ENCODE results near the gene CNOT6L.

Gene CNOT6L

GRCh38 chr4:77713884-77714283, 105.3 kb downstream of the CNOT6L start:
- FAIRE-seq = no peak
- no peak for DNase-seq (ENCODE audit: low spot score)

GRCh38 chr4:77712675-77713074, 106.5 kb downstream of the CNOT6L start:
- FAIRE-seq (no peak), DNase-seq (ENCODE audit: low spot score) (no peak)

- FAIRE-seq (no peak), DNase-seq (ENCODE audit: low spot score) (no peak)
Observed at GRCh38 chr4:77711469-77711868, 107.7 kb downstream of the CNOT6L start.

GRCh38 chr4:77710684-77711083, 108.5 kb downstream of the CNOT6L start:
- FAIRE-seq (no peak), DNase-seq (ENCODE audit: low spot score) (no peak)

- FAIRE-seq = no peak
- DNase-seq (ENCODE audit: low spot score) = no peak
Observed at GRCh38 chr4:77710059-77710458, 109.1 kb downstream of the CNOT6L start.

DNA sequence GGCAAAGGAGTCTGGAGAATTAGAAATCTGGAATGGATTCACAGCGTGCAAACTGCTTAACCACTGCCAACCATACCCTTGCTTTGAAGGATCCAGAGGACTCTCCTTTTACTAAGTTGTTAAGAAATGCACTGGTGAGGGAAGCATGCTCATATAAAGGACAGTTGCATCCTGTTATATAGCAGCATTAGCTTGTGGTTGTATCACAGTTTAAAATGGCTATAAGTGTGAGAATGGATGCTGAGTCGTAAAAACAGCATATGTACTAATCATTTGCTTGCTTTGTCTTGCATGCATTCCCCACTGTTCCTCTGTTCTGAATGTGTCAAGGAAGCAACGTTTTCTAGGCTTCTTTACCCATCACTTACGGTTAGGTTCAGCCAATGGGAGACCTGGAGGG, 112.5 kb downstream of the CNOT6L start:
- DNase-seq (ENCODE audit: low spot score) = no peak
- FAIRE-seq = no peak

DNA sequence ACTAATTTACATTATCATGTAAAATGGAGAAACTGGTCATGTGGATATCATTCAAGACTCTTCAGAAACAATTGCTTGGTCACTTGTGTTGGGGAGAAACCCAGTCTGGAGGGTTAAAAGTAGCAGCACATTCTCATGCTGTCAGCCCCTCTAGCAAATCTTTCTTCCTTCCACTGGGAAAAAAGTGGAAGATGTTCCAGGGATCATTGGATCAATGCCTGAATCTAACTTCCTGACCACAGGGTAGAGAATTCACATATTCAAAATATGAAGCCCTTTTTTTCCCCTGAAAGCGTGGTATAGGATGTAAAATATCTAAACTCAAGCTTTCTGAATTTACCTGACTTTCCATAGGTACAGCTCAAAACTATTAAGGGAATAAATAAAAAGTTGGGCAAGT, 115.5 kb downstream of the CNOT6L start:
- DNase-seq (ENCODE audit: low spot score) = no peak
- no peak for FAIRE-seq

- FAIRE-seq = no peak
- DNase-seq (ENCODE audit: low spot score) = no peak
Observed at GRCh38 chr4:77701121-77701520, 118.0 kb downstream of the CNOT6L start.

- DNase-seq (ENCODE audit: low spot score) (peak; percentile 57), FAIRE-seq (no peak)
Observed at GRCh38 chr4:77699731-77700210, 119.4 kb downstream of the CNOT6L start.

- DNase-seq (ENCODE audit: low spot score) (peak; percentile 58), FAIRE-seq (no peak)
Observed at GRCh38 chr4:77697860-77698590, 121.1 kb downstream of the CNOT6L start.

GRCh38 chr4:77695774-77696173, 123.4 kb downstream of the CNOT6L start:
- peak; percentile 83 for DNase-seq (ENCODE audit: low spot score)
- peak; percentile 5 for FAIRE-seq

GRCh38 chr4:77692847-77693432, 126.2 kb downstream of the CNOT6L start:
- FAIRE-seq = peak; percentile 50
- DNase-seq (ENCODE audit: low spot score) = no peak

GRCh38 chr4:77681792-77682191, 137.4 kb downstream of the CNOT6L start:
- FAIRE-seq = no peak
- no peak for DNase-seq (ENCODE audit: low spot score)

DNA sequence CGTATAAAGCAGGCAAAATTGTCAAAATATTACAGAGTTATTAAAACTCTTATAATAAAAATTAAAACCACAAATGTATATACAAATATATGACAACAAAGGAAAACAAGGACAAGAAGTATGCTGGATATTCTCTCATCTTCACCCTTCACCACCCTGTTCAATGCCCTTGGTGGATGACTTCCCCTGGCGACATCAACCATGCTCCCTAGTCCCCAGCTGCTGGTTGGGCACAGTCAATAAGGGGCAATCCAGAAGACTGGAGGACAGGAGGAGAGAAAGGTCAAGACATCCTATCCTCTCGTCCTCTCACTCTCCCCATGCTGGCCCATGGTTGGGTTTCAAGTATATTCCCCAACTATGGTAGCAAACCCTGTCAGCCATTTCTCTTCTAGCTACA, 142.3 kb downstream of the CNOT6L start:
- FAIRE-seq (no peak), DNase-seq (ENCODE audit: low spot score) (no peak)

GRCh38 chr4:77671051-77671450, 148.1 kb downstream of the CNOT6L start:
- DNase-seq (ENCODE audit: low spot score) (no peak), FAIRE-seq (no peak)

- FAIRE-seq = no peak
- no peak for DNase-seq (ENCODE audit: low spot score)
Observed at GRCh38 chr4:77669946-77670590, 149.1 kb downstream of the CNOT6L start.

GRCh38 chr4:77665381-77666069, 153.6 kb downstream of the CNOT6L start:
- no peak for FAIRE-seq

More at GRCh38 chr4:77665381-77666069, 153.6 kb downstream of the CNOT6L start:
- no peak for DNase-seq (ENCODE audit: low spot score)
